HG02588 (cell line): ENCODE data around the gene PSG4.
"Not testable (repeated sequence)": the region's sequence is repeated elsewhere in the genome, so short reads cannot be mapped to it uniquely, and the experiment has no call there.

Experiments used
- ATAC-seq: cut with Tn5 transposase; IDR thresholded peaks from one replicate; pipeline ENCODE4 v1.9.1; 2021; ENCODE audit warnings: mild to moderate bottlenecking, moderate library complexity; ENCODE audit not compliant: unreplicated experiment

PSG4 gene

DNA sequence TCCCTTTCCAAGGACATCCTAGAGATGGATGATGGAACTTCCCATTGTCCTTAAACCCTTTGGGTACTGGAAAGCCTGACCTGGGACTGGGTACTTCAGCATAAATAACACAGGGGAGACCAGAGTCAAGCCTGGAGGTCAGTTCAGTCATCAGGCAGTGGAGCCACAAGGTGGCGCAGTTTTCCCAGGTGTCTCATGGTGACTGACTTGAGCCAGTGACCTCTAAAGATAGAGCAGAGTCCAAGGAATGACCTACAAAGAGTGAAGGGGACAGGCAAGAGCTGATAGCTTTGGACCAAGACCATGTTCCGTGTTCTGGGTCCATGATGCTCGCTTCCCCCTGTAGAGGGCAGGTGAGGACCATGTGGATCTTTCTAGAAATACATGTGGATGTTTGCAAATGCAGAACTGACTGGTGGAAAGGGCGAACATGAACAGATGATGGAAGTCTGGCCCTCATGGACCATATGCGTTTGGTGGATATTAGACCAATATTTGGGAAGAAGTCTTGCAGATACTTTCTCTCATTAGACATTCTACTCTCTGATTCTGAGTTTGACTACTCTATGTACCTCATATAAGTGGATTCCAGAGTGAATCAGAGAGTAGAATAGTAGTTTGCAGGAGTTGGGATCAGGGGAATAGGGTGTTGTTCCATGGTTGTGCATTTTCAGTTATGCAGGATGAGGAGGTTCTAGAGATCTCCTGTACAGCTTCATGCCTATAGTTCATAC is 6.6 kb downstream of the PSG4 start:
- not testable (repeated sequence) for ATAC-seq

DNA sequence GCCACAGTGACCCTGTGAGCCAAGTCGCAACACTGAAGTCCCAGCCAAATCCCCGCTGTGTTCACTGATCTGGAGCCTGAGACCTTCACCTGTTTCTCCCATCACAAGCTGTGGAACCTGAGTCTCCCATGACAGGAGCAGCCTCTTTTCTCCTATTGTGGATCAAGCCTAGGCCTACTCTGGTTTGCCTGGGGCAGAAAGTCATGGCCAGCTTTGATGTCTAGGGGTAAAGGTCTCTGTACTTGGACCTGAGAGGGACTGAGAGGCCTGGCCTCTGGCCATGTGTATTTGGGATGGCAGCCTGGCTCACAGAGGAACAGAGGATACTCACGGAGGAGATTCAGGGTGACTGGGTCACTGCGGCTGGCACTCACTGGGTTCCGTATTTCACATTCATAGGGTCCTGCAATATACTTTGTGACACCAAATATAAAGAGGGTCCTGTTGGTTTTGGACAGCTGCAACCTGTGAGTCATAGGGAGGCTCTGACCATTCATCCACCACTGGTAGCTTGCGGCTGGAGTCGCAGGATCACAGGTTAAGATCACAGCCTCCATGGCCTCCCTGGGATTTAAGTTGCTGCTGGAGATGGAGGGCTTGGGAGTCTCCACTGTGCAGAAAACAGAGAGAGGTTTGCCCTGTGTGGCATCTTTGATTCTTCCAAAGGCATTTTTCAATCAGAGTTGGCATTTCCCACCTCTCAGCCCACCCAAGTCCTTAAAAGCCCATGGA is 7.6 kb downstream of the PSG4 start:
- ATAC-seq = not testable (repeated sequence)

DNA sequence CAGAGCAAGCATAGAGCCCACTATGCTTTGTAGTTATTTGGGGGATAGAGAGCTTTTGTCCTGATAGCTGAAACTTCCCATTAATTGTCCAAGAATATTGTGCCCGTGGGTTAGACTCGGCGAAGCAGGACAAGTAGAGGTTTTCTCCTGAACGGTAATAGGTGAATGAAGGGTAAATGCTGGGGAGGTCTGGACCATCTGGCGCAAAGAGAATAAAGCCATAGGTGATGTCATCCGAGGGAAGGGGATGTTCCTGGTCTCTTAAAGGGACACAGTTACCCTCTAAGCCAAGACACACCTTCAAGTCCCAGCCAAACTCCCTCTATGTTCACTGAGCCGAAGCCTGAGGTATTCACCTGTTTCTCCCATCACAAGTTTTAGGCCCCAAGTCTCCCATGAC is 11.0 kb downstream of the PSG4 start:
- ATAC-seq = not testable (repeated sequence)

DNA sequence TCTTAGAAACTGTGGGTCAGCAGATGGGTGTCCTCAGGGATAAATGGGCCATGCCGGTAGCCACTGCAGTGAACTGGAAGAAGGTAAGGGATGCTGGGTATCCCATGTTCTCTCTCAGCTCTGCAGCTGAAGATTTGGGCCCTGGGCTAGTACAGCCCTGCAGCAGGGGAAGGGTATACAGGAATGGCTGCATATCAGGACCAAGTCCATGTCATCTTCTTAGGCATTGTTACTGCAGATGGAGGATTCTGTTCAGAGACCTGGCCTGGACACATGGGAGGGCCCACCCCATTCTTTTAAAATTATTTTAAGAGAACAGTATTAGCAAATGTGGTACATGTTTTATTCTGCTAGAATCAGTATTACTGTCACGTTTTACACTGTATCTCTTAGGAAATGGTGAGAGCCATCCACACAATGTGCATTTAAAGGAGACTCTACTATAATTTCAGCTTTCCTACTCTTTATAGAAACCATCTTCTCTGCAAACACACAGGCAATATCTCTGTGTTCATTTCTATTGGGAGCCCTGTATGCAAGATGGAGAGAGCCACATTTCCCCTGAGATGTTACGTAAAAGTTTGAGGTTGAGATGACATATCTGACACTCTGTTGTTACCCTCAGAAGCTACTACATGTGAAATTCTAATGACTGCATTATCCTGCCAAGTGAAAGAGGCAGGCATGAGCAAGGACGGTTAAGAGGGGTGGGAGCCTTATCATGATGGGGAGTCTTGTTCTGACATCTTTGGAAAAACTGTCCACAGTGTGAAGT is 12.9 kb downstream of the PSG4 start:
- ATAC-seq = not testable (repeated sequence)

DNA sequence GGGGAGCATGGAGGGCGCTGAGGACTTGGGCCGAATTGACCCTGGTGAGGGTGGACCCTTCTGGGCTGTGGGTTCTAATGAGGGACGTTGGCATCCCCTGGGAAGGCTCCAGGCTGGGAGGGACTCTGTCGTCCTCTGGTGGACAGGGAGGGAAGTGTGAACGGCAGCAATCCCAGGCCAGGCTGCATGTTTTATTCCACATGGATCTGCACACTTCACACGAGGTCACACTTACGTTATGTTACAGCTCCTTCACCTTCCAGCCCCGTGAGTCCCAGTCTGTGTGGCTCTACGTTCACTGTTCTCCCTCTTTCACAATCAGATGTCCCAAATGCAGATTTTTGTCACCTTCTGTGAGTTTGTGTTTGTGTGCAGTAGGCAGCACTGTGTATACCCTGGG is 17.3 kb downstream of the PSG4 start:
- ATAC-seq = not testable (repeated sequence)

DNA sequence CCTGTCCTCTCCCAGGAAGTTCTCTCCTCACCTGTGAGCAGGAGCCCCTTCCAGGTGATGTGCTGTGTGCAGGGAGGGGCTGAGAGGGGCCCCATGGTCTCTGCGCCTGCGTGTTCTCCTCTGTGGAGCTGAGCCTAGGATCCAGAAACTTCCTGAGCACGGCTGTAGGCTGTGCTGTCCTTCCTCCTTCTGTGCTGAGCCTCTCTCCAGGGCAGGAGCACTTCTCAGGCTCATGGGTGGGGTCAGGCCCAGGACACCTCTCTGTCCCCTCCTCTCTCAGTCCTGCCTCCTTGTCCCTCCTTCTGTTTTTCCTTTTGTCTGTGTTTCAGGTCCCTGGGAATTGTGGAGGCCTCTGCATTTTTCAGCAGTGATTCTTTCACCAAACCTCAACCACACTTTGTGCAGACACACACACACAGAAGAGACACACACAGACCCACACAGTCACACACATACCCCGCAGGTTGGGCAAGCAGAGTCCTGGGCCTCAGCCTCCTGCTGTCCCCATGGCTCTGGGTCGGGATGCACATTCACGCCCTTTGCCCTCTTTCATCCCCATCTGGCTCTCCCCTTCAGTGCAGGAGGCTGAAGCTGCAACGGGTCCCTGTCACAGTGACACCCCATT is 19.0 kb downstream of the PSG4 start, which contains the start of gene PSG5:
Gene PSG5, minus strand, starts transcription at position 226 of the 625 bp plus-strand sequence. Its CDS starts 131 bp downstream, at position 95.
- ATAC-seq = not testable (repeated sequence)

DNA sequence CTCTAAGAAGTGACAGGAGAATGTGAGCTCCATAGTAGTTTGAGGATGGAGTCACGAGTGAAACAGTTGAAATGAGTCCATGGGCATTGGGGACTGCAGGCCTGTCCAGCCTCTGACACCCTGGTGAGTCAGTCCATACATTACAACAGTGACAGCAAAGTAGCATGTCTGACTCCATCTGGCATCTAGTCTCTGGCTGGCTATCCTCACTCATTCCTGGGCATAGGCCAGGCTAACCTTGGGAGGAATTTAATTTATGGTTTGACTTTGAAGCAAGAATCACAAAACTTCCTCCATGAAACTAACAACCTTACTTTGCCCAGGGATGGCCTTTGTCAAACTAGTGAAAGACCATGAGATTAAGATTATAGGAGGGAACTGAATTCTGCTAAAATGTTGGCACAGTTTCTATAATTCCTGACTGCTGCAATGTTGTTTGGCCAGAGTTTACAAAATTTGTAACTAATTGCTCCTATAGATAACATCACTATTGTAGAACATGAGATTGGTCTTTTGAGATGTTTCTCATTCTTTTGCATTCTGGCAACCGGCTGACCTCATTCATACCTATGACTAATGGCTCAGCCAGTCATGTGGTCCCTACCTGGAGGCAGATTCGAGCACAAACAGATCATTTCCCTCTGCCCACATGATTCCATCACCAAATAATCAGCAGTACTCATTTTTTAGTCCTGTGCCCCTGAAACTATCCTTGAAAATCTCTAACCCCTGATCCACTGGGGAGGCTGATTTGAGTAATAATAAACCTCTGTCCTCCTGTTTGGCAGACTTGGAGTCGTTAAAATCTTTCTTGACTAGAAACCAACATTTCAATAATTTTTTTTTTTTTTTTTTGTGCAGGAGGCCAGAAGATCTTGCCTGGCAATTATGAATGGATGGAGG is 23.3 kb downstream of the PSG4 start:
- not testable (repeated sequence) for ATAC-seq

DNA sequence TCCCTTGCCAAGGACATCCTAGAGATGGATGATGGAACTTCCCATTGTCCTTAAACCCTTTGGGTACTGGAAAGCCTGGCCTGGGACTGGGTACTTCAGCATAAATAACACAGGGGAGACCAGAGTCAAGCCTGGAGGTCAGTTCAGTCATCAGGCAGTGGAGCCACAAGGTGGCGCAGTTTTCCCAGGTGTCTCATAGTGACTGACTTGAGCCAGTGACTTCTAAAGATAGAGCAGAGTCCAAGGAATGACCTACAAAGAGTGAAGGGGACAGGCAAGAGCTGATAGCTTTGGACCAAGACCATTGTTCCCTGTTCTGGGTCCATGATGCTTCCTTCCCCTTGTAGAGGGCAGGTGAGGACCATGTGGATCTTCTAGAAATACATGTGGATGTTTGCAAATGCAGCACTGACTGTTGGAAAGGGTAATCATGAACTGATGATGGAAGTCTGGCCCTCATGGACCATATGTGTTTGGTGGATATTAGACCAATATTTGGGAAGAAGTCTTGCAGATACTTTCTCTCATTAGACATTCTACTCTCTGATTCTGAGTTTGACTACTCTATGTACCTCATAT is 25.8 kb downstream of the PSG4 start:
- ATAC-seq = not testable (repeated sequence)

DNA sequence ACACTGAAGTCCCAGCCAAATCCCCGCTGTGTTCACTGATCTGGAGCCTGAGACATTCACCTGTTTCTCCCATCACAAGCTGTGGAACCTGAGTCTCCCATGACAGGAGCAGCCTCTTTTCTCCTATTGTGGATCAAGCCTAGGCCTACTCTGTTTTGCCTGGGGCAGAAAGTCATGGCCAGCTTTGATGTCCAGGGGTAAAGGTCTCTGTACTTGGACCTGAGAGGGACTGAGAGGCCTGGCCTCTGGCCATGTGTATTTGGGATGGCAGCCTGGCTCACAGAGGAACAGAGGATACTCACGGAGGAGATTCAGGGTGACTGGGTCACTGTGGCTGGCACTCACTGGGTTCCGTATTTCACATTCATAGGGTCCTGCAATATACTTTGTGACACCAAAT is 26.9 kb downstream of the PSG4 start:
- ATAC-seq = not testable (repeated sequence)

DNA sequence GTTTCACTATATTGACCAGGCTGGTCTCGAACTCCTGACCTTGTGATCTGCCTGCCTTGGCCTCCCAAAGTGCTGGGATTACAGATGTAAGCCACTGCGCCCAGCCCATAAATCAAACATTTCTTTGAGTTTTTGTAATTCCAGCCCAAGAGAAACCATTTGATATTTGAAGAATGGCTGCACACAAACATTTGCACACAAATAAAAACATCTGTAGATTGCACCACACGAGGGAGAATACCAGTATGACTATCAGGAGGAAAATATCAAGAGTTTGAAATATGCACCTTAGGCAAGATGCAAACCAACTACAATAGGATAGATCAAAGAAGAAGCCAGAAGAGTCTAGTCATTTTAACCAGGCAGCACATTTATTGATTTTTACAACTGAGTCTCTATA is 39.5 kb downstream of the PSG4 start:
- ATAC-seq = not testable (repeated sequence)

DNA sequence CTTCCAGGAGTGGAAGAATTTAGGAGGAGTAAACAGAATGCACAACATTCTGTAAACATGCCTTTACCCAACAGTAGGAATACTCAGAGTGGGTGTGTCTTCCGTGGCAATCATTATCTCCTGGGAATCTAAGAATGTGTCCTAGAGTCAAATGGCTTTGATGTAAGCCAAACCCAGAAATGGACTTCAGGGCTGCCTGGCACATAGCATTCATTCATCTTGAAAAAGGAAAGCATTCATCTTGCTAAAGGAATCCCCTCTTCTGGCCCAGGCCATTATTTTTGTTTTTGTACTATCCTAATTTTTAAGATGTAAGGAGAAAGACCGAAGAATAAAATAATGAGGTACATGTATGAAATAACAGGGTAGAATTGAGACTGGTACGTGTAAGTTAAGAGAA is 42.3 kb downstream of the PSG4 start:
- ATAC-seq = not testable (repeated sequence)

DNA sequence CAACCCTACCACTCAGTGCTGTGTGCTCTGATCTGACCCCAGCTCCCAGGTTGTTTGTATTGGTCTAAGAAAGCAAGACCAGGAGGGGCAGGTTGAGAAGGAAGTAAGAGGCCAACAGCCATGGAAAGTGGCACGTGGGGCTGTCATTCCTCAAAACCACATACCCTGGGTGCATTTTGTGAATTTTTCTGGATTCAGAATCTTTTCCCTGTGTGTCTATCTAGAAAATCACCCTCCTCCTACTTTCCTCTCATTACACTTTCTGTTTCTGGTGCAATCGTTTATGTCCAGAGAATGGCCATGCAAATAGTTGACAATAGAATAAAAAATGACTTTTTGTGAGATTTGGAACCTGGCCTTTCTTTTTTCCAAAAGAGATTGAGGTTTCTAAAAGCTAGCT is 43.2 kb downstream of the PSG4 start:
- not testable (repeated sequence) for ATAC-seq

DNA sequence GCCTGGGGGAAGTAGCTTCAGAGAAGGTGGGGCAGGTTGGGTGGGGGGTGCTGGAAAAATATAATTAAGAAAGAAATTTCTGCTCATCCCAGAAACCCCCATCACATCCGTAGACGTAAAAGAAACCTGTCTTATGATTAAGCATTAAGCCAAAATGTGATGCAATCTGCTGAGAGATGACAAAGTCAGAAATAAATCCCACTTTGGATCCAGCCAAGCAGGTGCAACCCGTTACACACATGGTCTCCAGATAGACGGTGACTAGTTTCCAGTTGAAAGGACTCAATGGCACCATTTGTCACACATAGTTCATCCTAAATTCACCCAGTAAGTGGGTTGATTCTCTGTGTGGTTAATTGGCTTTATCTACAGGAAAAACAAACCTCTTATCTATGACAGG is 53.2 kb downstream of the PSG4 start:
- no peak for ATAC-seq

DNA sequence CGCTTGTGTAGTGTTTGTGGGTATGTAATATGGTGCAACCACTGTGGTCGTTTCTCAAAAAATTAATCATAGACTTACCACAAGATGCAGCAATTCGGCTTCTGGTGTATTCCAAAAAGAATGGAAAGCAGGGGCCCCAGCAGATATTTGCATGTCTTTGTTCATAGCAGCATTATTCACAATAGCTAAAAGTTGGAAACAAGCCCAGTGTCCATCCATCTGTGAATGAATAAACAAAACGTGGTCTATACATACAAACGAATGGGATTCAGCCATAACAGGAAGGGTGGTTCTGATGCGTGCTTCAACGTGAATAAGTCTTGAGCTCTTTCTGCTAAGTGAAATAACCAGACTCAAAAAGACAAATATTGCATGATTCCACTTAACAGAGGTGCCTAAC is 55.6 kb downstream of the PSG4 start:
- not testable (repeated sequence) for ATAC-seq

DNA sequence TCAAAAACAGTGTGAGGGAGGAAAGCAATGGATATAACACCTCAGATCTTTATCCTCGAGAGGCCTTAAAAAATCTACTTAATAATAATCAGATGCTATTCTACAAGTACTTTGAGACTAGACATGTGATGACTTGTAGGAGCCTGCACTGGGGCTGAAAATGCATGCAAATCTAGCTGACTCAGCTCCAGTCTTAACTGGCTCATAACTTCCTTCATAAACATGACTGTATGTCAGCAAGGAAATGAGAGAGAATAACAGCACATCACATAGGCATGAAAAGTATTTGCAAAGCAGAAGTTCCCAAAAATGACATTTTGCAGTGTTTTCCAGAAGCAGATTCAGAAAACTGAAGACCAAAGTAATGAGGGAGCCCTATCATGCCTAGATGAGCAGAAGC is 57.2 kb downstream of the PSG4 start:
- ATAC-seq = no peak
